Erythroblast (primary cell): ENCODE measurements around the gene FNBP1.

Experiments
- GATA1 ChIP-seq: IDR thresholded peaks from 2 replicates; pipeline ENCODE4 v1.6.1; 2011; ENCODE audit warnings: low read depth, mild to moderate bottlenecking, control low read depth, low read length, moderate library complexity
- POLR2A ChIP-seq: IDR thresholded peaks from 2 replicates; pipeline ENCODE4 v1.6.1; 2011; ENCODE audit warnings: mild to moderate bottlenecking, low read length

DNA sequence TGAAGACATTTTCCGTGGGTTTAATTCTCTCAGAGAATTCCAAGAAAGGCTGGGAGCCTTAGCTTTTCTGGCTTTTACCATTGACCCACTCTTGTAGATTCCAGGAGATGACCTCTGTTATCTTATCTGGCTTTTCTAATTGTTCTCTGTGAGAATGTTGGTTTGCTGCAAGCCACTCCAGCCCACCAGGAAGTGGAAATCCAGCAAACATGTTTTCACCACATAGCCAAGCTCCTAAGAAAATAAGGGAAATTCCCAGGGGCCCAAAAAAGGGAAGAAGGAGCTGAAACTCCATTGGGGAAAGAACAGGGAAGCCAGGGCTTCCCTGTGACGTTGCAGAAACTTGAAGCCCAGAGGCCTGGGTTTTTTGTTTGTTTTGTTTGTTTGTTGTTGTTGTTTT is 30.4 kb upstream of the FNBP1 start:
- TF ChIP-seq POLR2A (no peak), GATA1 (no peak)
